ENCODE measurements around the gene DENND1A. TPM values are rescaled to one million over a fixed set of nuclear protein-coding genes. Genes with fewer than 3 reads are reported as not detected.
A peak's percentile ranks its signal among the peaks of the same experiment; 100 is the strongest.

Gene DENND1A
- total and polyA plus RNA-seq, 2 donors from 2014 or later = 16.3 to 19.6 TPM

DNA sequence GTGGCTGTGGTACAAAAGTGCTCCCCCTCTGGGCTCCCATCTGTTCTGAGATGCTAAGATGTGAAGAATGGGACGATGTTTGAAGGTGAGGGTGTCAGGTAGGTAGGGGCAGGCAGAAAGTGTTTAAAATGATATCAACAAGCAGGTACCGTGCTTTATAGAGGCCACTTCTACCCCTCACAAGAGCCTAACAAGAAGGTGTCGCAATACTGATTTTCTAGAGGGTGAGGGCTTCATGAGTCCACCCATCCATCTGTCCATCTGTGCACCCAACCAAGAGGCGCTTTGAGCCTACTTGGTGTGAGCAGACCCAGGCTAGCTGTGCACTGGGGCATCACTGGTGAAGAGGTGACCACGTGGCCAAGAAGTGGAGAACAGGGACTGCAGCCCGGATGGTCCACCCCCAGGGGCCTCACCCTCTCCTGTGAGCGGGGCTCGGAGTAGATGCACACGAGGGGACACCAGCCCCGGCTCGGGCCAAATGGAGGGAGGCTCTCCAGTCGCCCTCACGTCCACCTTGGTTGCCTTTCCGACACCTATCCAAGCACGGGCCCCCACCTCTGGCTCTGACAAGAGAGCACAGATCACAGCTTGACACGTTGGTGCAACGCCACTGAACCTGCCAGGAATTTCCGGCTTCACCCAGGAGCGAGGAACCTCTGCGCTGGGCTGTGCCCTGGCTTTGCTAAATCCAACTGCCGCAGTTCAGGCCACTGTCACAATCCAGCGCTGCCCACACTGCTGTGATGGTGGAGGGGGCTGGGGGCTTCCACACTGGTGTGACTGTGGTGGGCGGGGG, 539.4 kb downstream of the DENND1A start:
- Histone ChIP-seq H3K4me1 (ENCODE audit: control insufficient read depth in 2 of 3, insufficient read depth in 2 of 3, low read depth in 1 of 3, low read length in 3 of 3) (no peaks in the 10 kb centered on the region), H3K36me3 (ENCODE audit: control insufficient read depth in 2 of 3, insufficient read depth in 3 of 3, low read length in 3 of 3) (no peaks in the 10 kb centered on the region), H3K9ac (ENCODE audit: low read length in 3 of 3) (no peak overlapping the region), H3K27ac (ENCODE audit: low read depth in 2 of 2, low read length in 2 of 2) (no peak overlapping the region), H3K9me3 (ENCODE audit: control insufficient read depth in 2 of 3, insufficient read depth in 1 of 3, low read length in 3 of 3) (peaks cover 0 to 3% (median 0%) of the 10 kb centered on the region in 3 donors), H3K27me3 (ENCODE audit: control insufficient read depth, insufficient read depth, low read length) (no peaks in the 10 kb centered on the region), H3K4me3 (ENCODE audit: low read length in 3 of 3) (no peak overlapping the region)
- peak in 1 of 5 donors; percentile 50 for DNase-seq
- intact Hi-C loops (cut with DNase I) = no loop called here
- no peak for FAIRE-seq
- TF ChIP-seq, protein P1, sequence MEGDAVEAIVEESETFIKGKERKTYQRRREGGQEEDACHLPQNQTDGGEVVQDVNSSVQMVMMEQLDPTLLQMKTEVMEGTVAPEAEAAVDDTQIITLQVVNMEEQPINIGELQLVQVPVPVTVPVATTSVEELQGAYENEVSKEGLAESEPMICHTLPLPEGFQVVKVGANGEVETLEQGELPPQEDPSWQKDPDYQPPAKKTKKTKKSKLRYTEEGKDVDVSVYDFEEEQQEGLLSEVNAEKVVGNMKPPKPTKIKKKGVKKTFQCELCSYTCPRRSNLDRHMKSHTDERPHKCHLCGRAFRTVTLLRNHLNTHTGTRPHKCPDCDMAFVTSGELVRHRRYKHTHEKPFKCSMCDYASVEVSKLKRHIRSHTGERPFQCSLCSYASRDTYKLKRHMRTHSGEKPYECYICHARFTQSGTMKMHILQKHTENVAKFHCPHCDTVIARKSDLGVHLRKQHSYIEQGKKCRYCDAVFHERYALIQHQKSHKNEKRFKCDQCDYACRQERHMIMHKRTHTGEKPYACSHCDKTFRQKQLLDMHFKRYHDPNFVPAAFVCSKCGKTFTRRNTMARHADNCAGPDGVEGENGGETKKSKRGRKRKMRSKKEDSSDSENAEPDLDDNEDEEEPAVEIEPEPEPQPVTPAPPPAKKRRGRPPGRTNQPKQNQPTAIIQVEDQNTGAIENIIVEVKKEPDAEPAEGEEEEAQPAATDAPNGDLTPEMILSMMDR (IDR thresholded peaks at IDR 0.05; ENCODE audit: borderline replicate concordance, extremely low read depth, insufficient read depth) = no peak

DNA sequence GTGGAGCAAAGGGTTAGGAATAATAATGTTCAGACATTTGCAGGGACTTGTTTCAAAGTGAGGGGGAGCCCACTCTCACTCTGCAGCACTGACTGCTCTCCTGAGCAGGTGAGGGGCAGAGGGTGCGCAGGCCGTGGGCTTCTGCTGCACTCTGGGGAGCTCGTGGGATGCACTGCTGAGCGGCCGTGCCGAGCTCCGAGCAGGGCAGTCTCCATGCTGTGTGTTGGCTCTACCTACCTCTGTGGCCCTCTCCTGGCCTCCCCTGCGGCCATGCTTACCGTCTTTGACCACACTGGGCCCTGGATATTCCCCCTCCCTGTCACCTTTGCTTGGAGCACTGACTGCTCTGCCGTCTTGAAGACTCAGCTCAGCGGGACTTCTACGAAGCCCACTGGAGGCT, 540.2 kb downstream of the DENND1A start:
- no peaks in the 10 kb centered on the region for H3K36me3 ChIP-seq (ENCODE audit: control insufficient read depth in 2 of 3, insufficient read depth in 3 of 3, low read length in 3 of 3)
- DNase-seq (no peak), FAIRE-seq (no peak)
- TF ChIP-seq, protein P1 (IDR thresholded peaks at IDR 0.05; ENCODE audit: borderline replicate concordance, extremely low read depth, insufficient read depth) = no peak
- no peaks in the 10 kb centered on the region for H3K4me1 ChIP-seq (ENCODE audit: control insufficient read depth in 2 of 3, insufficient read depth in 2 of 3, low read depth in 1 of 3, low read length in 3 of 3)
- peaks cover 0 to 3% (median 0%) of the 10 kb centered on the region in 3 donors for H3K9me3 ChIP-seq (ENCODE audit: control insufficient read depth in 2 of 3, insufficient read depth in 1 of 3, low read length in 3 of 3)
- H3K4me3 ChIP-seq (ENCODE audit: low read length in 3 of 3) = no peak overlapping the region
- no peak overlapping the region for H3K9ac ChIP-seq (ENCODE audit: low read length in 3 of 3)
- H3K27ac ChIP-seq (ENCODE audit: low read depth in 2 of 2, low read length in 2 of 2) = no peak overlapping the region
- no peaks in the 10 kb centered on the region for H3K27me3 ChIP-seq (ENCODE audit: control insufficient read depth, insufficient read depth, low read length)
- intact Hi-C loops (cut with DNase I) = no loop called here

DNA sequence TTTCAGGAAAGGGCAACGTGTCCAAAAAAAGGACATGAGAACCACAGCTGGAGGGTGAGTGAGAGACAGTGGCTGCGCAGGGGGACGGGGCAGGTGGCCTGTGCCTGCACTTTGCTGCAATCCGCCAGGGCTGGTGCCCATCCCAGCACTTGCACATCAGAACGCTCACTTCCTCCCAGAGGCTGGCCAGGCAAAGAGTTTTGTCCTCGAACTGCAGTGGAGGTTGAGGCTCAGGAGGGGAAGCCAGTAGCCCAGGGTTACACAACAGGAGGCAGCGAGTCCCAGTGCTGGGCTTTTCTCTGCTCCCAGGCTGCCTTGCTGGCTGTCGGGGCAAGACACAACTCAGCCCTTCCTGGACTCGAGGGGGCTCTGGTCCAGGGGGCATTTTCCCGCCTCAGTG, 540.9 kb downstream of the DENND1A start:
- no peak overlapping the region for H3K9ac ChIP-seq (ENCODE audit: low read length in 3 of 3)
- no peaks in the 10 kb centered on the region for H3K36me3 ChIP-seq (ENCODE audit: control insufficient read depth in 2 of 3, insufficient read depth in 3 of 3, low read length in 3 of 3)
- H3K27me3 ChIP-seq (ENCODE audit: control insufficient read depth, insufficient read depth, low read length) = no peaks in the 10 kb centered on the region
- no peak for DNase-seq
- H3K27ac ChIP-seq (ENCODE audit: low read depth in 2 of 2, low read length in 2 of 2) = no peak overlapping the region
- TF ChIP-seq, protein P1 (IDR thresholded peaks at IDR 0.05; ENCODE audit: borderline replicate concordance, extremely low read depth, insufficient read depth) = no peak
- H3K4me3 ChIP-seq (ENCODE audit: low read length in 3 of 3) = no peak overlapping the region
- H3K9me3 ChIP-seq (ENCODE audit: control insufficient read depth in 2 of 3, insufficient read depth in 1 of 3, low read length in 3 of 3) = peaks cover 0 to 3% (median 0%) of the 10 kb centered on the region in 3 donors
- intact Hi-C loops (cut with DNase I) = no loop called here
- no peak for FAIRE-seq
- H3K4me1 ChIP-seq (ENCODE audit: control insufficient read depth in 2 of 3, insufficient read depth in 2 of 3, low read depth in 1 of 3, low read length in 3 of 3) = no peaks in the 10 kb centered on the region

Measured in kidney (tissue), 14 donors.